Measurements from ENCODE around the gene ADAMTS9.

GRCh38 chr3:64475037-64475436 is 212.8 kb downstream of the ADAMTS9 start:
- TF ChIP-seq EP300 (IDR thresholded peaks at IDR 0.05) (no peak), CTCF (IDR thresholded peaks at IDR 0.05) (no peak), POLR2A (IDR thresholded peaks at IDR 0.05) (no peak)

Measured in sigmoid colon (tissue), 4 donors.